WI38 (cell line): ENCODE measurements around the gene MT2A.
A peak's percentile ranks its signal among the peaks of the same experiment; 100 is the strongest.
"Not testable (repeated sequence)": the region's sequence is repeated elsewhere in the genome, so short reads cannot be mapped to it uniquely, and the experiment has no call there.

ENCODE experiments used
- H3K4me3 ChIP-seq: 2 replicates; pipeline ENCODE4 v1.5.1; 2011; ENCODE audit warnings: low read depth, mild to moderate bottlenecking, control low read depth, low read length
- CTCF ChIP-seq: IDR thresholded peaks from 2 replicates; pipeline ENCODE4 v1.5.1; 2012; ENCODE audit warnings: low read depth, mild to moderate bottlenecking, control low read depth, low read length

MT2A gene

GRCh38 chr16:56614549-56614991 lies 6.2 kb downstream of the MT2A start:
- H3K4me3 ChIP-seq: no peak overlapping the region
- TF ChIP-seq CTCF: no peak

- H3K4me3 ChIP-seq: no peak overlapping the region
- no peak for TF ChIP-seq CTCF
These were observed 7.0 kb downstream of the MT2A start for GRCh38 chr16:56615353-56615752.

GRCh38 chr16:56616608-56617211 lies 8.3 kb downstream of the MT2A start:
- H3K4me3 ChIP-seq: no peak overlapping the region; the same call in 1 of the 2 replicates
- no peak for TF ChIP-seq CTCF

GRCh38 chr16:56617212-56618085 lies 9.1 kb downstream of the MT2A start:
- peak overlapping the region; percentile 55 for H3K4me3 ChIP-seq
- TF ChIP-seq CTCF: no peak

GRCh38 chr16:56618138-56618537 lies 9.8 kb downstream of the MT2A start:
- H3K4me3 ChIP-seq: peak overlapping the region; percentile 55
- no peak for TF ChIP-seq CTCF

- H3K4me3 ChIP-seq: no peak overlapping the region
- no peak for TF ChIP-seq CTCF
These were observed 12.0 kb downstream of the MT2A start for GRCh38 chr16:56620339-56620897.

GRCh38 chr16:56621665-56622445 lies 13.5 kb downstream of the MT2A start:
- not testable (repeated sequence) for H3K4me3 ChIP-seq

GRCh38 chr16:56623184-56623583 lies 14.8 kb downstream of the MT2A start:
- not testable (repeated sequence) for H3K4me3 ChIP-seq
